Measurements from ENCODE around the gene RYR2.

Gene RYR2

DNA sequence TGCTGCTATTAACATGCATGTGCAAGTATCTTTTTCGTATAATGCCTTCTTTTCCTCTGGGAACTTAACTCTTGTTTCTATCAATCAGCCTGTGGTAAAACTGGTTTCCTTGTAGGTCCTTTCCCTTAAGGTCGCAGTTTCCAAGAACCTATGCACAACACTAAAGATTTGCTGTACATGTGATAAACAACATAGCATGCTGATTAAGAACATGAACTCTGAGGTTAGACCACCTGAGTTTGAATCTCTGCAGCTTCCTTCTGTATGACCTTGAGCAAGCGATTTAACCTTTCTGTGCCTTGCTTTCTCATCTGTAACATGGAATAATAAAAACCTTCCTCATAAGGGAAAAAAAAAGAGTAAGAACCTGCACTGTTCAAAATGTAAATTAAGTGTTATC lies 186.4 kb downstream of the RYR2 start:
- ChIA-PET POLR2A (ENCODE audit: low non-redundant PET) (no interaction called here), CTCF (interaction anchor here (0.6 kb wide), 1 partner anchor 10 kb away, joined by 5 read pairs; no protein-coding TSS in a partner anchor)
- H3K27ac ChIP-seq, result no peak overlapping the region
- DNase-seq (ENCODE audit: low spot score), result no peak
- TF ChIP-seq, protein P1, sequence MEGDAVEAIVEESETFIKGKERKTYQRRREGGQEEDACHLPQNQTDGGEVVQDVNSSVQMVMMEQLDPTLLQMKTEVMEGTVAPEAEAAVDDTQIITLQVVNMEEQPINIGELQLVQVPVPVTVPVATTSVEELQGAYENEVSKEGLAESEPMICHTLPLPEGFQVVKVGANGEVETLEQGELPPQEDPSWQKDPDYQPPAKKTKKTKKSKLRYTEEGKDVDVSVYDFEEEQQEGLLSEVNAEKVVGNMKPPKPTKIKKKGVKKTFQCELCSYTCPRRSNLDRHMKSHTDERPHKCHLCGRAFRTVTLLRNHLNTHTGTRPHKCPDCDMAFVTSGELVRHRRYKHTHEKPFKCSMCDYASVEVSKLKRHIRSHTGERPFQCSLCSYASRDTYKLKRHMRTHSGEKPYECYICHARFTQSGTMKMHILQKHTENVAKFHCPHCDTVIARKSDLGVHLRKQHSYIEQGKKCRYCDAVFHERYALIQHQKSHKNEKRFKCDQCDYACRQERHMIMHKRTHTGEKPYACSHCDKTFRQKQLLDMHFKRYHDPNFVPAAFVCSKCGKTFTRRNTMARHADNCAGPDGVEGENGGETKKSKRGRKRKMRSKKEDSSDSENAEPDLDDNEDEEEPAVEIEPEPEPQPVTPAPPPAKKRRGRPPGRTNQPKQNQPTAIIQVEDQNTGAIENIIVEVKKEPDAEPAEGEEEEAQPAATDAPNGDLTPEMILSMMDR (conservative IDR thresholded peaks at IDR 0.05; ENCODE audit: low read depth), result no peak

GRCh38 chr1:237229333-237229732 lies 187.3 kb downstream of the RYR2 start:
- no peak overlapping the region for H3K27ac ChIP-seq
- ChIA-PET CTCF (no interaction called here), POLR2A (ENCODE audit: low non-redundant PET) (no interaction called here)
- no peak for DNase-seq (ENCODE audit: low spot score)
- TF ChIP-seq, protein P1 (conservative IDR thresholded peaks at IDR 0.05; ENCODE audit: low read depth), result no peak

DNA sequence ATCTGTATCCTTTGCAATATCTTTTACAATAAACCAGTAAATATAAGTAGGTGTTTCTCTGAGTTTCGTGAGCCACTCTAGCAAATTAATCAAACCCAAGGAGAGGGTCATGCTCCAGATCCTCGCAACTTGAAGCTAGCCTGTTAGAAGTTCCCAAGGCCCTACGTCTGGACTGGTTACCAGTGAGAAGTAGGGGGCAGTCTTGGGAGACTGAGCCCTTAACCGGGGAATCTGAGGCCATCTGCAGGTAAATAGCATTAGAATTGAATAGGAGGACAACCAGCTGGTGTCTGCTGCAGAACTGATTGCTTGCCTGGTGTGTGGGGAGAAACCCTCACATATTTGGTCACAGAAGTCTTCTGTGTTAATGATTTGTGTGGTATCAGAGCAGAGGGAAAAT lies 190.5 kb downstream of the RYR2 start:
- ChIA-PET CTCF (no interaction called here), POLR2A (ENCODE audit: low non-redundant PET) (no interaction called here)
- no peak for DNase-seq (ENCODE audit: low spot score)
- TF ChIP-seq, protein P1 (conservative IDR thresholded peaks at IDR 0.05; ENCODE audit: low read depth), result no peak
- H3K27ac ChIP-seq, result no peak overlapping the region

DNA sequence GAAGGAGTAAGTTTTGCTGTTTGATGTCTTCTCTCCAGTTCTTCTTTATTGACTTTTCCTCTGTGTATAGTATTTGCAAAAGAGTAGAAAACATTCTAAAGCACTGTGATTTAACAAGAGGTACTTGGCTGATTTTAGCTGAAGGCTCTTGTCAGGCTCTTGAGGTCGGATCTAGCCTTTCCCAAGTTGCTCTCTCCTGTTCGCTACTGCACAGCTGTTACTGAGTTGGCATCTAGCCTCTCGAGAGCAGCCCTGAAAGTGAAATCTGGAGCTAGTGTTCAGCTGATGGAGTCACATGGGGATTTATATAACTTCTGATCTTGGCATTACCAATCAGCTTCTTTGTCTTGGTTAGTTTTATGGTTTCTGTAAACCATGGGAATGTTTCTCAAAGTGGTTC lies 193.1 kb downstream of the RYR2 start:
- CTCF ChIA-PET, result no interaction called here
- TF ChIP-seq, protein P1 (conservative IDR thresholded peaks at IDR 0.05; ENCODE audit: low read depth), result no peak
- no peak for DNase-seq (ENCODE audit: low spot score)
- H3K27ac ChIP-seq, result no peak overlapping the region
- POLR2A ChIA-PET (ENCODE audit: low non-redundant PET), result no interaction called here

GRCh38 chr1:237237721-237238120 lies 195.7 kb downstream of the RYR2 start:
- DNase-seq (ENCODE audit: low spot score), result no peak
- CTCF ChIA-PET, result interaction anchor here (0.6 kb wide), 1 partner anchor 10 kb away, joined by 5 read pairs; no protein-coding TSS in a partner anchor
- H3K27ac ChIP-seq, result no peak overlapping the region
- POLR2A ChIA-PET (ENCODE audit: low non-redundant PET), result no interaction called here
- TF ChIP-seq, protein P1 (conservative IDR thresholded peaks at IDR 0.05; ENCODE audit: low read depth), result no peak

DNA sequence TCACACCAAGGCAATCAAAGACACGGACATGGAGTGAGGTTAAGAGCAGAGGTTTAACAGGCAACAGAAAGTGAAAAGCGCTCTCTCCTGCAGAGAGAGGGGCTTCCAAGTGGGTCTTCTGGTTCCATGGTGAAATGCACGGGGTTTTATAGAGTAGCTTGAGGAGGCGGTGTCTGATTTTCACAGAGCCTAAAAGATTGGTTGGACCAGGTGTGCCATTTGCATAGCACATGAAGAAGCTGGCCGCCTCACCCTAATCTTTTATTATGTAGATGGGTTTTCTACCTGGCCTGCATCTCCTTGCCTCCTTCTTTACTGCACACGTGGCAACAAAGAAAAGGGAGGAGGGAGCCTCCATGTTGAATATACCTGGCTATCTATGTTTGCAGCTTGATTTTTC lies 197.3 kb downstream of the RYR2 start:
- ChIA-PET POLR2A (ENCODE audit: low non-redundant PET) (no interaction called here), CTCF (no interaction called here)
- no peak overlapping the region for H3K27ac ChIP-seq
- TF ChIP-seq, protein P1 (conservative IDR thresholded peaks at IDR 0.05; ENCODE audit: low read depth), result no peak
- no peak for DNase-seq (ENCODE audit: low spot score)

- H3K27ac ChIP-seq, result no peak overlapping the region
- POLR2A ChIA-PET (ENCODE audit: low non-redundant PET), result no interaction called here
- DNase-seq (ENCODE audit: low spot score), result no peak
- TF ChIP-seq, protein P1 (conservative IDR thresholded peaks at IDR 0.05; ENCODE audit: low read depth), result no peak
- CTCF ChIA-PET, result no interaction called here
Observed at GRCh38 chr1:237241038-237241437, 199.1 kb downstream of the RYR2 start.
